Hepatocyte (in vitro differentiated cells): ENCODE measurements around the gene RHOXF2.

ENCODE experiments used
- EZH2 ChIP-seq: fragments of 200-600 bp; sonication (generic); IDR thresholded peaks from 2 replicates; pipeline ENCODE4 v1.6.1; 2016; ENCODE audit warnings: antibody characterized with exemption, mild to moderate bottlenecking, borderline replicate concordance
- TF ChIP-seq, protein P1 (sequence below): fragments of 200-600 bp; sonication (generic); IDR thresholded peaks from 2 replicates; pipeline ENCODE4 v1.5.1; 2016; ENCODE audit warnings: antibody characterized with exemption, mild to moderate bottlenecking; ENCODE audit not compliant: poor library complexity

- TF ChIP-seq, protein P1, sequence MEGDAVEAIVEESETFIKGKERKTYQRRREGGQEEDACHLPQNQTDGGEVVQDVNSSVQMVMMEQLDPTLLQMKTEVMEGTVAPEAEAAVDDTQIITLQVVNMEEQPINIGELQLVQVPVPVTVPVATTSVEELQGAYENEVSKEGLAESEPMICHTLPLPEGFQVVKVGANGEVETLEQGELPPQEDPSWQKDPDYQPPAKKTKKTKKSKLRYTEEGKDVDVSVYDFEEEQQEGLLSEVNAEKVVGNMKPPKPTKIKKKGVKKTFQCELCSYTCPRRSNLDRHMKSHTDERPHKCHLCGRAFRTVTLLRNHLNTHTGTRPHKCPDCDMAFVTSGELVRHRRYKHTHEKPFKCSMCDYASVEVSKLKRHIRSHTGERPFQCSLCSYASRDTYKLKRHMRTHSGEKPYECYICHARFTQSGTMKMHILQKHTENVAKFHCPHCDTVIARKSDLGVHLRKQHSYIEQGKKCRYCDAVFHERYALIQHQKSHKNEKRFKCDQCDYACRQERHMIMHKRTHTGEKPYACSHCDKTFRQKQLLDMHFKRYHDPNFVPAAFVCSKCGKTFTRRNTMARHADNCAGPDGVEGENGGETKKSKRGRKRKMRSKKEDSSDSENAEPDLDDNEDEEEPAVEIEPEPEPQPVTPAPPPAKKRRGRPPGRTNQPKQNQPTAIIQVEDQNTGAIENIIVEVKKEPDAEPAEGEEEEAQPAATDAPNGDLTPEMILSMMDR: no peak
- no peak for TF ChIP-seq EZH2
Measured at GRCh38 chrX:120145295-120145925, 13.0 kb upstream of the RHOXF2 start.
